Astrocyte of the spinal cord (primary cell): ENCODE data around the gene CD7.

Experiments
- DNase-seq: peaks from one replicate; pipeline ENCODE4 v3.0.0; 2011; ENCODE audit warnings: low read depth, low spot score
- H3K4me3 ChIP-seq: 2 replicates; pipeline ENCODE4 v1.5.1; 2011; ENCODE audit warnings: low read depth, mild to moderate bottlenecking, low read length, moderate library complexity
- CTCF ChIP-seq: IDR thresholded peaks from 2 replicates; pipeline ENCODE4 v1.5.1; 2012; ENCODE audit warnings: low read depth, mild to moderate bottlenecking, low read length, inconsistent platforms
- in situ Hi-C: cut with HindIII; loops from 2 replicates; pipeline ENCODE4 v1.10.0; 2017; ENCODE audit warnings: low sequenced_read_pairs

CD7 gene

GRCh38 chr17:82304826-82305726, 12.3 kb downstream of the CD7 start:
- no peak for DNase-seq
- H3K4me3 ChIP-seq = no peak overlapping the region
- in situ Hi-C loops = no loop called here
- TF ChIP-seq CTCF = no peak

DNA sequence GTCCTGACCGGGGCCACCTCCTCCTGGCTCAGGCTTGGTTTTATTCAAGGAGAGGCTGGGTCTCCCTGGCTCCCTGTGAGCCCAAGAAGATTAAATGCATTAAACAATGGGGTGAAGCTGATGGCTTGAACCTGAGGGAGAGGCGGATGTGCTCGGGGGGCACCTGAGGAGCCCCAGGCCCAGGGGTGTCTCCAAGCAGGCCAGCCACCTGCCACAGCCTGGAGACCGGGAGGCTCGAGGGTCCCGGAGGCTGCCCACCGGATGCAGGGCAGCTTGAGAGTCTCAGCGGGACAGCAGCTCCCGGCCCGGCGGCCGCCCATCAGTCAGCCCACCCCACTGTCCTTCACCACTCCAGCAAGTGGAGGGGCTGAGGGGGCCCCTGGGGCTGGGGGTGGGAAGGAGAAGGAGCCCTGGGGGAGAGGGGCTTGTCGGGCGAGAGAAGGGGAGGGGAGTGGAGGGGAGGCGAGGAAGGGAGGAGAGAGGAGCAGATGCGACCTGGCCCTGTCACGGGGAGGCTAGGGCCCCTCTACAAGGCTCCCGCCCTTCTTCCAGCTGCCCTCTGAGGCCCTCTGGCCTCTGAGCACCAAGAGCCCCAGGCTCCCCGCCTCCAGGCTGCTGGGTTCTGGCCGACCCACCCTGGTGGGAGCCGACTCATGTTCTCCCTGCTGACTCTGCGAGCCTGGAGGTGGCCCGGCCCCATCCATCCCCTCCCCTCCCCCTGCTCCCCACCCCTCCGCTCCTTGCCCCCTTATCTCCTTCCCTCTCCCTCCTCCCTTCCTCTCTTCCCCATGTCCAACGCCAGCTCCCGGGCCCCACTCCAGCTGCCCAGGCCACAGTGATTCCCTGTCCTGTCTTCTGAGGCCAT, 13.2 kb downstream of the CD7 start:
- TF ChIP-seq CTCF = no peak
- DNase-seq = no peak
- no peak overlapping the region for H3K4me3 ChIP-seq
- in situ Hi-C loops = no loop called here

GRCh38 chr17:82302991-82303943, 14.1 kb downstream of the CD7 start:
- in situ Hi-C loops = no loop called here
- no peak for TF ChIP-seq CTCF
- H3K4me3 ChIP-seq = no peak overlapping the region
- no peak for DNase-seq

- DNase-seq = no peak
- TF ChIP-seq CTCF = no peak
- in situ Hi-C loops = no loop called here
- H3K4me3 ChIP-seq = no peak overlapping the region
Measured at GRCh38 chr17:82302568-82302963, 14.8 kb downstream of the CD7 start.

DNA sequence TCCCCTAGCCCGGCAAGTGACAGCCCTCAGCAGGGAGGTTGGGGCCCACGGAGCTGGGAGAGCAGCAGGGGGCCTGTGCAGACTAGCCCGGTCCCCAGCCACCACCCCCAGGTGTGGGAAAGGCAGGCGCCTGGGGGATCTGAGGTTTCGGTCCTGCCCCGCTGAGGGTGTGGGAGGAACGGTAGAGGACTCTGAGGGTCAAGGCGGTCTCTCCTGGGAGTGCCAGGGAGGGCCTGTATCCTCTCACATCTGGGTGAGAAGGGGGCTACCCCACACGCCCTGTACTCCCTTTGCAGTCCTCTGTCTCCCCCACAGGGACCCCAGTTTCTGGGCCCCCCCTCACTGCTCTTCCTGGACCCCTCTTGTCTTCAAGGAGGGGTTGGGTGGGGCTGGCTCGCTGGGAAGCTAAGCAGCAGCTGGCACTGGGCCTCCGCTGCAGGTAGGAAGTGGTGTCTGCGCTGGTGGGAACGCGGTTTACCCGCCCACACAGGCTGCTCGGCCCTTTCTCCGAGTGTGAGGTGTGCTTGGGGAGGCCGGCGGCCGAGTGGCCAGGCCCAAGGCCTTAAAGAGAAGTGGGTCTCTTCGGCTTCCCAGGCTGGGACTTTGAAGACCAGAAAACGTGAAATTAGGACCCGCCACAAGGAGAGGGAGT, 15.4 kb downstream of the CD7 start:
- H3K4me3 ChIP-seq = no peak overlapping the region
- TF ChIP-seq CTCF = no peak
- in situ Hi-C loops = no loop called here
- DNase-seq = no peak
